Measurements from ENCODE around the gene SUSD2. TPM values are rescaled to one million over a fixed set of nuclear protein-coding genes. Genes with fewer than 3 reads are reported as not detected.

The SUSD2 gene
- total RNA-seq (2012; rRNA removed), result 0.18 and 0.28 TPM in 2 replicates
- 1.6 and 2.4 TPM in 2 replicates for polyA plus RNA-seq (2012; rRNA removed)
- polyA plus RNA-seq (2012; cell fraction: cytosol; rRNA removed), result 1.1 and 1.9 TPM in 2 replicates
- polyA plus RNA-seq (2012; cell fraction: nucleus; rRNA removed; ENCODE audit: low replicate concordance), result 1.9 and 4.1 TPM in 2 replicates
- Bru-seq, nascent RNA, result percentile 22 among the genes with signal in this experiment
- percentile 24 among the genes with signal in this experiment for BruChase-seq, experiment 1, labeled RNA remaining after a 6-hour chase
- BruChase-seq, experiment 2, labeled RNA remaining after a 2-hour chase, result percentile 13 among the genes with signal in this experiment
- long read RNA-seq, partial matches to known transcripts, result 0 of 1 reads
- long read RNA-seq, other reads (novel, unspliced or antisense), result 1 of 1 reads

- Histone ChIP-seq H3K4me1 (ENCODE audit: control insufficient read depth, insufficient read depth, low read length) (no peaks in the 10 kb centered on the region), H3K9ac (ENCODE audit: low read depth, low read length) (no peak within 1 kb of the TSS), H2AK5ac (ENCODE audit: low read depth, low read length) (no peak within 1 kb of the TSS), H2BK120ac (ENCODE audit: low read depth, low read length) (no peak within 1 kb of the TSS), H4K91ac (ENCODE audit: insufficient read depth, low read depth, low read length) (no peak within 1 kb of the TSS), H3K14ac (replicated peaks; ENCODE audit: low read depth, low read length) (no peak within 1 kb of the TSS), H3K36me3 (ENCODE audit: control insufficient read depth, insufficient read depth, low read length) (peaks cover 8% of the 10 kb centered on the region; the same call in 1 of the 2 replicates), H3K79me1 (ENCODE audit: low read depth in 1 of 2, low read length in 2 of 2) (no peaks in the 10 kb centered on the region), H3K23ac (ENCODE audit: low read depth, low read length) (no peak within 1 kb of the TSS), H2BK5ac (ENCODE audit: low read depth, low read length, poor library complexity, severe bottlenecking) (no peak within 1 kb of the TSS), H3K18ac (ENCODE audit: low read depth, low read length) (no peak within 1 kb of the TSS), H3K4me2 (ENCODE audit: low read depth, low read length) (no peak within 1 kb of the TSS), H4K20me1 (ENCODE audit: insufficient read depth, low read length) (no peaks in the 10 kb centered on the region), H3K56ac (ENCODE audit: extremely low read depth, insufficient read depth, low read length) (no peak within 1 kb of the TSS), H3K9me1 (ENCODE audit: insufficient read depth, low read length) (no peaks in the 10 kb centered on the region), H2AK9ac (replicated peaks; ENCODE audit: low read depth, low read length, poor library complexity) (no peak within 1 kb of the TSS), H4K8ac (ENCODE audit: low read depth in 2 of 2, low read length in 2 of 2) (no peak within 1 kb of the TSS), H2BK20ac (ENCODE audit: low read depth, low read length) (no peak within 1 kb of the TSS), H4K5ac (ENCODE audit: low read depth, low read length) (no peak within 1 kb of the TSS), H3K27ac (ENCODE audit: insufficient read depth, low read length) (no peak within 1 kb of the TSS), H2AFZ (replicated peaks; ENCODE audit: low read length, poor library complexity) (peak within 1 kb of the TSS; percentile 53), H3K27me3 (ENCODE audit: control insufficient read depth, insufficient read depth, low read length) (no peaks in the 10 kb centered on the region), H3K4ac (ENCODE audit: low read depth, low read length) (no peak within 1 kb of the TSS), H2BK15ac (ENCODE audit: low read depth, low read length) (no peak within 1 kb of the TSS), H3K9me3 (ENCODE audit: control insufficient read depth, insufficient read depth, low read length) (no peaks in the 10 kb centered on the region), H3K4me3 (ENCODE audit: insufficient read depth, low read depth, low read length) (no peak within 1 kb of the TSS)
- intact Hi-C loops (cut with micrococcal nuclease), result no loop called here
- POLR2A ChIA-PET (ENCODE audit: unreplicated experiment), result no interaction called here
- peak; percentile 30; the same call in 1 of the 2 replicates for ATAC-seq (ENCODE audit: low read depth)
- BruUV-seq (replicated peaks), result no TSS peak
- CTCF ChIA-PET, result no interaction called here
- in situ Hi-C loops (cut with MboI; ENCODE audit: low sequenced_read_pairs), result no loop called here
- WGBS, 2 experiments (ENCODE audit: extremely low coverage in 2 of 2, insufficient read length in 1 of 2), result 60% methylated on average over 18 of the region's 35 CpGs; no CpG with 5 or more reads in 1 of the 2 experiments
- no peak for DNase-seq
- dilution Hi-C loops (cut with HindIII; ENCODE audit: low sequenced_read_pairs, unreplicated experiment), result no loop called here
- no peak for TF ChIP-seq CEBPB (IDR thresholded peaks at IDR 0.05; ENCODE audit: low read depth, low read length)
- no peak for TF ChIP-seq USF2 (IDR thresholded peaks at IDR 0.05; ENCODE audit: low read depth, low read length)
- TF ChIP-seq MXI1 (IDR thresholded peaks at IDR 0.05; ENCODE audit: borderline replicate concordance, low read depth, low read length), result no peak
- no peak for TF ChIP-seq CHD1 (IDR thresholded peaks at IDR 0.05; ENCODE audit: low read depth, low read length)
- TF ChIP-seq RFX5 (IDR thresholded peaks at IDR 0.05; ENCODE audit: low read depth, low read length), result no peak
- no peak for TF ChIP-seq BHLHE40 (IDR thresholded peaks at IDR 0.05; ENCODE audit: low read depth, low read length)
- TF ChIP-seq ELK1 (IDR thresholded peaks at IDR 0.05; ENCODE audit: borderline replicate concordance, low read depth, low read length), result no peak
- no peak for TF ChIP-seq NFE2L2 (IDR thresholded peaks at IDR 0.05; ENCODE audit: low read depth, low read length)
- TF ChIP-seq CTCF (conservative IDR thresholded peaks at IDR 0.05; ENCODE audit: low read depth, low read length), result no peak
- no peak for TF ChIP-seq POLR2A (IDR thresholded peaks at IDR 0.05; ENCODE audit: low read depth, low read length)
- no peak for TF ChIP-seq MAZ (IDR thresholded peaks at IDR 0.05; ENCODE audit: borderline replicate concordance, low read depth, low read length)
- no peak for TF ChIP-seq SMC3 (IDR thresholded peaks at IDR 0.05; ENCODE audit: low read depth, low read length)
- TF ChIP-seq FOS (IDR thresholded peaks at IDR 0.05; ENCODE audit: low read depth, low read length), result no peak
These were observed at the start of gene SUSD2 for GRCh38 chr22:24181088-24181995. Gene SUSD2, plus strand, starts transcription at chr22:24181487. Its CDS starts 33 bp downstream, at chr22:24181520.

Data from IMR-90 (cell line).